ENCODE results near the gene DPEP2NB.
"Not testable (repeated sequence)": the region's sequence is repeated elsewhere in the genome, so short reads cannot be mapped to it uniquely, and the experiment has no call there.

DPEP2NB gene

GRCh38 chr16:68040506-68041288 is 25.0 kb upstream of the DPEP2NB start:
- Histone ChIP-seq H3K4me3 (ENCODE audit: low read depth in 1 of 2, low read length in 2 of 2) (no peak overlapping the region), H3K27ac (ENCODE audit: low read depth, low read length) (no peak overlapping the region), H3K36me3 (ENCODE audit: control insufficient read depth in 1 of 2, insufficient read depth in 2 of 2, low read length in 2 of 2) (no peaks in the 10 kb centered on the region), H3K9ac (ENCODE audit: low read depth in 1 of 2, low read length in 2 of 2) (no peak overlapping the region), H3K27me3 (ENCODE audit: control insufficient read depth in 1 of 2, insufficient read depth in 2 of 2, low read length in 2 of 2) (no peaks in the 10 kb centered on the region), H3K4me1 (ENCODE audit: control insufficient read depth in 1 of 2, insufficient read depth in 2 of 2, low read length in 2 of 2) (no peaks in the 10 kb centered on the region), H3K9me3 (ENCODE audit: control insufficient read depth in 1 of 2, low read length in 2 of 2) (no peaks in the 10 kb centered on the region)

DNA sequence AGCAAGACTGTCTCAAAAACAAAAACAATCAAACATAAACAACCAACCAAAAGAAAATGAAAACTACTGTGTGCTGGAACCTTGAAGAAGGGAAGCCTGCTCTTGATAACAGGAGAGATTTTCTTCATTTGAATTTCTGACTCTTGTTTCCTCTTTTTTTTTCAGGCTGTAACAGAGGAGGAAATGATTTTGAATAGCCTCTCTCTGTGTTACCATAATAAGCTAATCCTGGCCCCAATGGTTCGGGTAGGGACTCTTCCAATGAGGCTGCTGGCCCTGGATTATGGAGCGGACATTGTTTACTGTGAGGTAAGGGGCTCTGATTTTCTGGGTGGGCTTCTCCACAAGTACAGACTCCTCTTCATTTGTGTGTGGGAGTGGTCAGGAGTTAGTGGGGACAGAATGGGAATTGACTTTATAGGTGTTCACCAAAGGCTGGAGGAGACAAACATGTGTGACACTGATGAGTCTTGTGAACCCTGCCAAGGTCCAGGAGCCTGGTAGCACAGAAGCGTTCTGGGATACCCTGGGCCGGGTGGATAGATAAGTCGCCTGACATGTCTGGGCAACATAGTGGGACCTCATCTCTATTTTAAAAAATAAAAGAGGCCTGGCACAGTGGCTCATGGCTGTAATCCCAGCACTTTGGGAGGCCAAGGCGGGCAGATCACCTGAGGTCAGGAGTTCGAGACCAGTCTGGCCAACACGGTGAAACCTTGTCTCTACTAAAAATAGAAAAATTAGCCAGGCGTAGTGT is 22.3 kb upstream of the DPEP2NB start:
- no peak overlapping the region for H3K27ac ChIP-seq (ENCODE audit: low read depth, low read length)
- no peaks in the 10 kb centered on the region for H3K36me3 ChIP-seq (ENCODE audit: control insufficient read depth in 1 of 2, insufficient read depth in 2 of 2, low read length in 2 of 2)
- H3K9me3 ChIP-seq (ENCODE audit: control insufficient read depth in 1 of 2, low read length in 2 of 2): no peaks in the 10 kb centered on the region

GRCh38 chr16:68035227-68035626 is 19.5 kb upstream of the DPEP2NB start:
- no peaks in the 10 kb centered on the region for H3K9me3 ChIP-seq (ENCODE audit: control insufficient read depth in 1 of 2, low read length in 2 of 2)
- H3K36me3 ChIP-seq (ENCODE audit: control insufficient read depth in 1 of 2, insufficient read depth in 2 of 2, low read length in 2 of 2): peaks cover 0 to 4% of the 10 kb centered on the region in 2 donors
- no peak overlapping the region for H3K27ac ChIP-seq (ENCODE audit: low read depth, low read length)
- no peaks in the 10 kb centered on the region for H3K4me1 ChIP-seq (ENCODE audit: control insufficient read depth in 1 of 2, insufficient read depth in 2 of 2, low read length in 2 of 2)
- no peak overlapping the region for H3K9ac ChIP-seq (ENCODE audit: low read depth in 1 of 2, low read length in 2 of 2)
- H3K27me3 ChIP-seq (ENCODE audit: control insufficient read depth in 1 of 2, insufficient read depth in 2 of 2, low read length in 2 of 2): no peaks in the 10 kb centered on the region
- H3K4me3 ChIP-seq (ENCODE audit: low read depth in 1 of 2, low read length in 2 of 2): no peak overlapping the region

More for the DNA sequence above, 22.3 kb upstream of the DPEP2NB start:
- no peak overlapping the region for H3K9ac ChIP-seq (ENCODE audit: low read depth in 1 of 2, low read length in 2 of 2)
- H3K4me3 ChIP-seq (ENCODE audit: low read depth in 1 of 2, low read length in 2 of 2): peak overlapping the region in 1 of 2 donors; percentile 30
- no peaks in the 10 kb centered on the region for H3K4me1 ChIP-seq (ENCODE audit: control insufficient read depth in 1 of 2, insufficient read depth in 2 of 2, low read length in 2 of 2)
- no peaks in the 10 kb centered on the region for H3K27me3 ChIP-seq (ENCODE audit: control insufficient read depth in 1 of 2, insufficient read depth in 2 of 2, low read length in 2 of 2)

- H3K9me3 ChIP-seq (ENCODE audit: control insufficient read depth in 1 of 2, low read length in 2 of 2): no peaks in the 10 kb centered on the region
Observed at GRCh38 chr16:68033101-68033500, 17.4 kb upstream of the DPEP2NB start.

GRCh38 chr16:68031951-68032350 is 16.2 kb upstream of the DPEP2NB start:
- Histone ChIP-seq H3K27ac (ENCODE audit: low read depth, low read length) (no peak overlapping the region), H3K36me3 (ENCODE audit: control insufficient read depth in 1 of 2, insufficient read depth in 2 of 2, low read length in 2 of 2) (peaks cover 0 to 4% of the 10 kb centered on the region in 2 donors), H3K27me3 (ENCODE audit: control insufficient read depth in 1 of 2, insufficient read depth in 2 of 2, low read length in 2 of 2) (no peaks in the 10 kb centered on the region), H3K4me1 (ENCODE audit: control insufficient read depth in 1 of 2, insufficient read depth in 2 of 2, low read length in 2 of 2) (no peaks in the 10 kb centered on the region), H3K9me3 (ENCODE audit: control insufficient read depth in 1 of 2, low read length in 2 of 2) (no peaks in the 10 kb centered on the region), H3K4me3 (ENCODE audit: low read depth in 1 of 2, low read length in 2 of 2) (no peak overlapping the region), H3K9ac (ENCODE audit: low read depth in 1 of 2, low read length in 2 of 2) (no peak overlapping the region)

More at GRCh38 chr16:68033101-68033500, 17.4 kb upstream of the DPEP2NB start:
- H3K27ac ChIP-seq (ENCODE audit: low read depth, low read length): no peak overlapping the region
- peaks cover 0 to 4% of the 10 kb centered on the region in 2 donors for H3K36me3 ChIP-seq (ENCODE audit: control insufficient read depth in 1 of 2, insufficient read depth in 2 of 2, low read length in 2 of 2)
- H3K27me3 ChIP-seq (ENCODE audit: control insufficient read depth in 1 of 2, insufficient read depth in 2 of 2, low read length in 2 of 2): no peaks in the 10 kb centered on the region
- H3K9ac ChIP-seq (ENCODE audit: low read depth in 1 of 2, low read length in 2 of 2): no peak overlapping the region
- H3K4me3 ChIP-seq (ENCODE audit: low read depth in 1 of 2, low read length in 2 of 2): no peak overlapping the region
- H3K4me1 ChIP-seq (ENCODE audit: control insufficient read depth in 1 of 2, insufficient read depth in 2 of 2, low read length in 2 of 2): no peaks in the 10 kb centered on the region

- not testable (repeated sequence) for H3K9ac ChIP-seq (ENCODE audit: low read depth in 1 of 2, low read length in 2 of 2); H3K4me1 ChIP-seq (ENCODE audit: control insufficient read depth in 1 of 2, insufficient read depth in 2 of 2, low read length in 2 of 2); H3K27me3 ChIP-seq (ENCODE audit: control insufficient read depth in 1 of 2, insufficient read depth in 2 of 2, low read length in 2 of 2); H3K27ac ChIP-seq (ENCODE audit: low read depth, low read length); H3K9me3 ChIP-seq (ENCODE audit: control insufficient read depth in 1 of 2, low read length in 2 of 2); H3K4me3 ChIP-seq (ENCODE audit: low read depth in 1 of 2, low read length in 2 of 2); H3K36me3 ChIP-seq (ENCODE audit: control insufficient read depth in 1 of 2, insufficient read depth in 2 of 2, low read length in 2 of 2)
Observed at GRCh38 chr16:68030108-68030507, 14.4 kb upstream of the DPEP2NB start.

DNA sequence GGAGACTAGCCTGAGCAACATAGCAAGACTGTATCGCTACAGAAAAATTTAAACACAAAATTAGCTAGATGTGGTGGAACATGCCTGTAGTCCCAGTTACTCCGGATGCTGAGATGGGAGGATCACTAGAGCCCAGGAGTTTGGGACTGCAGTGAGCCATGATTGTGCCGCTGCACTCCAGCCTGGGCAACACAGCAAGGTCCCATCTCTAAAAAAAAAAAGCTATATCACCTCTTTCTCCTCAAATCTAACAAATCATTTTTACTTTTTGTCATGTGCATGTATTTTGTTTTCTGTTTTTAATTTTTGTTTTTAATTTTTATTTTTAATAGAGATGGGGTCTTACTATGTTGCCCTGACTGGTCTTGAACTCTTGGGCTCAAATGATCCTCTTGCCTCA is 13.3 kb upstream of the DPEP2NB start:
- Histone ChIP-seq H3K36me3 (ENCODE audit: control insufficient read depth in 1 of 2, insufficient read depth in 2 of 2, low read length in 2 of 2) (peaks cover 0 to 4% of the 10 kb centered on the region in 2 donors), H3K4me1 (ENCODE audit: control insufficient read depth in 1 of 2, insufficient read depth in 2 of 2, low read length in 2 of 2) (peaks cover 0 to 2% of the 10 kb centered on the region in 2 donors), H3K9ac (ENCODE audit: low read depth in 1 of 2, low read length in 2 of 2) (no peak overlapping the region), H3K9me3 (ENCODE audit: control insufficient read depth in 1 of 2, low read length in 2 of 2) (no peaks in the 10 kb centered on the region), H3K4me3 (ENCODE audit: low read depth in 1 of 2, low read length in 2 of 2) (no peak overlapping the region), H3K27ac (ENCODE audit: low read depth, low read length) (no peak overlapping the region), H3K27me3 (ENCODE audit: control insufficient read depth in 1 of 2, insufficient read depth in 2 of 2, low read length in 2 of 2) (no peaks in the 10 kb centered on the region)

- Histone ChIP-seq H3K27me3 (ENCODE audit: control insufficient read depth in 1 of 2, insufficient read depth in 2 of 2, low read length in 2 of 2) (no peaks in the 10 kb centered on the region), H3K9ac (ENCODE audit: low read depth in 1 of 2, low read length in 2 of 2) (peak within 1 kb of the TSS; percentile 87 to 95), H3K4me1 (ENCODE audit: control insufficient read depth in 1 of 2, insufficient read depth in 2 of 2, low read length in 2 of 2) (peaks cover 14 to 27% of the 10 kb centered on the region in 2 donors), H3K9me3 (ENCODE audit: control insufficient read depth in 1 of 2, low read length in 2 of 2) (no peaks in the 10 kb centered on the region), H3K36me3 (ENCODE audit: control insufficient read depth in 1 of 2, insufficient read depth in 2 of 2, low read length in 2 of 2) (peaks cover 0 to 8% of the 10 kb centered on the region in 2 donors), H3K4me3 (ENCODE audit: low read depth in 1 of 2, low read length in 2 of 2) (peak within 1 kb of the TSS; percentile 95 to 97), H3K27ac (ENCODE audit: low read depth, low read length) (peak within 1 kb of the TSS; percentile 80)
Observed at GRCh38 chr16:68022728-68023537, 7.2 kb upstream of the DPEP2NB start, which contains the start of the genes DDX28 and DUS2. TSS of gene DDX28 (minus strand) at chr16:68023232. CDS start at chr16:68023202, 30 bp downstream. TSS of gene DUS2 (plus strand) at chr16:68023284. CDS start at chr16:68038024, 14,740 bp downstream.

DNA sequence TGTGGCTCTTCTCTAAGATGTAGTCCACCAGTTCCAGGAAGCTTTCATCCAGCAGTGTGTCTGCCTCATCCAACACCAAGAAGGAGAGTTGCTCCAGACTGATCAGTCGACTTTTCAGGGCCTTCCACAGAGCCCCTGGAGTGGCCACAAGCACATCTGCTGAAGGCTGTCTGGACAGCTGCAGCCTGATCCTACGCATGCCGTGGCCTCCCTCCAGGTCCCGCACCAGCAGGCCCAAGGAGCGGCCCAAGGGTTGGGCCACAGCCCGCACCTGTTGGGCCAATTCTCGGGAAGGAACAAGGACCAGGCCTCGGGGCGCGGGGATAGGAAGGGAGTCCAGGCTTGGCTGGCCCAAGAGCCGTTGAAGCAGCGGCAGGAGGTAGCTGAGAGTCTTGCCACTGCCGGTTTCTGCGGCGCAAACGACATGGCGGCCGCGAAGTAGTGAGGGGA is 6.6 kb upstream of the DPEP2NB start:
- no peaks in the 10 kb centered on the region for H3K9me3 ChIP-seq (ENCODE audit: control insufficient read depth in 1 of 2, low read length in 2 of 2)
- H3K27ac ChIP-seq (ENCODE audit: low read depth, low read length): no peak overlapping the region
- H3K27me3 ChIP-seq (ENCODE audit: control insufficient read depth in 1 of 2, insufficient read depth in 2 of 2, low read length in 2 of 2): no peaks in the 10 kb centered on the region
- H3K4me3 ChIP-seq (ENCODE audit: low read depth in 1 of 2, low read length in 2 of 2): peak overlapping the region; percentile 95 to 97
- H3K4me1 ChIP-seq (ENCODE audit: control insufficient read depth in 1 of 2, insufficient read depth in 2 of 2, low read length in 2 of 2): peaks cover 14 to 27% of the 10 kb centered on the region in 2 donors
- H3K36me3 ChIP-seq (ENCODE audit: control insufficient read depth in 1 of 2, insufficient read depth in 2 of 2, low read length in 2 of 2): peaks cover 0 to 8% of the 10 kb centered on the region in 2 donors
- peak overlapping the region; percentile 87 to 95 for H3K9ac ChIP-seq (ENCODE audit: low read depth in 1 of 2, low read length in 2 of 2)

Data from duodenal mucosa (tissue), 2 donors.